HG02840 (cell line): Measurements from ENCODE around the gene C12orf43.
A peak's percentile ranks its signal among the peaks of the same experiment; 100 is the strongest.
"Not testable (repeated sequence)": the region's sequence is repeated elsewhere in the genome, so short reads cannot be mapped to it uniquely, and the experiment has no call there.

ENCODE experiments used
- ATAC-seq: cut with Tn5 transposase; IDR thresholded peaks from one replicate; pipeline ENCODE4 v1.9.1; 2021; ENCODE audit warnings: mild to moderate bottlenecking, moderate library complexity, moderate number of reproducible peaks; ENCODE audit not compliant: unreplicated experiment, low FRiP score

The C12orf43 gene, protein sequence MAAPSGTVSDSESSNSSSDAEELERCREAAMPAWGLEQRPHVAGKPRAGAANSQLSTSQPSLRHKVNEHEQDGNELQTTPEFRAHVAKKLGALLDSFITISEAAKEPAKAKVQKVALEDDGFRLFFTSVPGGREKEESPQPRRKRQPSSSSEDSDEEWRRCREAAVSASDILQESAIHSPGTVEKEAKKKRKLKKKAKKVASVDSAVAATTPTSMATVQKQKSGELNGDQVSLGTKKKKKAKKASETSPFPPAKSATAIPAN

DNA sequence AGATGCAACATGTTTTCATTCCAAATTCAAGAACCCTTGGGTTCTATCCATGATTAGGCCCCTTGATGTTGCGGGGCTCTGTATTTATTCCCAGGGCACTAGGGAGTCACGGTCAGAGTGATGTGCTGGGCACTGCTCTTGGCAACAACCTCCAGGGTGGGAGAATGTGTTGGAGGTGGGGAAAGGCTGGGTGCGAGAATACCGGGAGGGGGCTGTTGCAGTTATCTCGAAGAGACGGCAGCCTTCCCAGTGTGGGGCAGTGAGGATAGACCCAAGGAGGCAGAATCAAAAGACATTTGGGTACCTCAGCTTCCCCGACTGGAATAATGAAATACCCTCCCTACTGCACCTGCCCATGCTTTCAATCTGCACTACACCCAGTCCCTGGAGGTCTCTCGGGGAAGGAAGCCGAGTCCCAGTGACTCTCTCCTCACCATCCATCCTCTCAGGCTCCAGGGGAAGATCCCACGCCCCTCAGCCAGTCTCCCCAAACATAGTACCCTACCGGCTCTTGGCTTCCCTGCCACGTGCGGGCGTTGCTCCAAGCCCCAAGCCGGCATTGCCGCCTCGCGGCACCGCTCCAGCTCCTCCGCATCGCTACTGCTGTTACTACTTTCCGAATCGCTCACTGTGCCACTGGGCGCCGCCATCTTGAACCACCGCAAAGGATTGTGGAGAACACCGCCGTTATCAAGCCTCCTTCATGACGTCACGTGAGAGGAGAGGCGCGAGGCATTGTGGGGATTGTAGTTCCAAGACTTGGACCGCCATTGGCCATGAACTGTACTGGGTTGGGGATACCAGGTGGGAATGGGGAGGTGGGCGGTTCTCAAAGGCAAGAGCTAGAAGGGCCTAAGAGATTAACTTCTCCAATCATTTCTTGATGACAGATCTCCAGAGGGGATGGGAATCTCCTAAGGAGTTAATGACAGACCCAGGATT lies at the start of gene C12orf43:
Gene C12orf43 (minus strand): TSS at position 663 of the 942 bp plus-strand sequence. CDS start 13 bp downstream, at position 650.
- ATAC-seq: peak; percentile 88

DNA sequence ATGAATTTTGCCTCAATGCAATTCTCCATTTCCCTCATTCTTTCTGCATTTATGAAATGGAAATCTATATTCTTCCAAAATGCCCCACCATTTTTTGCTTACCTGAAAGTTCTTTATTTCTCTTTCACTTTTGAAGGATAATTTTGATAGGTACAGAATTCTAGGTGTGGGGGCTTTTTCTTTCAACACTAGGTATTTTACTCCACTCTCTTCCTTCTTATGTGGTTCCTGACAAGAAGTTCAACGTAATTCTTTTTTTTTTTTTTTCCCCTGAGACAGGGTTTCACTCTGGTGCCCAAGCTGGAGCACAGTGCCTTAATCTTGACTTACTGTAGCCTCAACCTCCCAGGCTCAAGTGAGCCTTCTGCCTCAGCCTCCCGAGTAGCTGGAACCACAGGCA lies 49.1 kb upstream of the C12orf43 start:
- no peak for ATAC-seq

DNA sequence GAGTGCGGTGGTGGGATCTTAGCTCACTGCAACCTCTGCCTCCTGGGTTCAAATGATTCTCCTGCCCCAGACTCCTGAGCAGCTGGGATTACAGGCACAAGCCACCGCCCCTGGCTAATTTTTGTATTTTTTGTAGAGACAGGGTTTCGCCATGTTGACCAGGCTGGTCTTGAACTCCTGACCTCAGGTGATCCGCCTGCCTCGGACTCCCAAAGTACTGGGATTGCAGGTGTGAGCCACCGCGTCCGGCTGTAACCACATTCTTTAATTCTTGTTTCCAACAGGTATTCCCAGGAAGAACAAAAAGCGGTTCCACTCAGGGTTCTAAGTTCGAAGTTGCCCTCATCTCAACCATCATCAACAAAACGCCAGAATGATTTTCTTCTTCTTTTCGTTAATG lies 48.3 kb upstream of the C12orf43 start:
- not testable (repeated sequence) for ATAC-seq

GRCh38 chr12:121064116-121064515 lies 47.8 kb upstream of the C12orf43 start:
- no peak for ATAC-seq

- no peak for ATAC-seq
These were observed 46.2 kb upstream of the C12orf43 start for GRCh38 chr12:121062391-121063045.

DNA sequence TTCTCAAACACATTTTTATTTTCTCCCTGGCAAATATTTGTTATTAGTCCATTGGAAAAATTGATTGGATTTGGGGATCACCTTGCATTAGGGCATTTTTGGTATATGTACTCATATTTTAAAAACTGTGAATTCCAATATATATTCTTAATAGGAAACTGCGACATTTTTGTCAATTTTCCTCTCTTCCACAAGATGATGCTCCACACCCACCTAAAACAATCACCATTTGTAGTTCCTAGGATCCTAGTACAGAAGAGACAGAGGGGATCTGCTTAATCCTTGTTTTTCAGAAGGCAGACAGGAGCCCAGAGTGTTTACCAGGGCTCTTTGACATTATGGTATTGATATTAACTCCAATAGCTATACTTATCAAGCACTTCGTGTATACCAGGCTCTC lies 45.5 kb upstream of the C12orf43 start:
- ATAC-seq: no peak

DNA sequence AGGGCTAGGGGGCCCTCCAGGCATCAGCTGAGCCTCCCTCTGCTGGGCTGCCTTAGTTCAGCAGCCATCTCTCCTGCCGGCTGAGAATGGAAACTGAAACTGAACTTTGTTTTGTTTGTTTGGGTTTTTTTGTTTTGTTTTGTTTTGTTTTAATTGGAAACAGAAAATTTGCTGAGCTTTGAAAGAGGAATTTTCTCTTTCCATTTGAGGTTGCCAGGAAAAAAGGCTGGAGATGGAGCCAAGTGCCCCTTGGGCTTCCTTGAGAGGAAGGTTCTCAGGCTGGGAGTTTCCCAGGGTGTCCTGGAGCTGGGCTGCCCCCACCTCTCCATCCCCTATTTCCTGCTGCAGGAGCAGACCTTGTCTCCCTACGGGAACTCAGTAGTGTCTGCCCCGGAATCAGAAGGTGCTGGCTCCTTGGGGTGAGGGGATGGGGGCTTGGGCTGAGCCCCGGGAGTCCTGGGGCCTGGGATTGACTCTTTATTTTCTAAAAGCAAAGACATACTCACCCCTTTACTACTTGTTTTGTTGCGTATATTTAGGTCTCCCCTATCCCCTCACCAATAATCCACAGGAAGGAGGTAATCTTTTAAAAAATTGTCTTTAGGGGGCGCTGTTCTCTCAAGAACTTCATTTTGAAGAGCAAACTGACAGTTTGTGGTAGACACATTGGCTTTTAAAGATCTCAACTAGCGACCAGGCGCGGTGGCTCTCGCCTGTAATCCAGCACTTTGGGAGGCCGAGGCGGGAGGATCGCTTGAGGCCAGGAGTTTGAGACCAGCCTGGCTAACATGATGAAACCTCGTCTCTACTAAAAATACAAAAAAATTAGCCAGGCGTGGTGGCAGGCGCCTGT lies 44.1 kb upstream of the C12orf43 start:
- ATAC-seq: peak; percentile 66

DNA sequence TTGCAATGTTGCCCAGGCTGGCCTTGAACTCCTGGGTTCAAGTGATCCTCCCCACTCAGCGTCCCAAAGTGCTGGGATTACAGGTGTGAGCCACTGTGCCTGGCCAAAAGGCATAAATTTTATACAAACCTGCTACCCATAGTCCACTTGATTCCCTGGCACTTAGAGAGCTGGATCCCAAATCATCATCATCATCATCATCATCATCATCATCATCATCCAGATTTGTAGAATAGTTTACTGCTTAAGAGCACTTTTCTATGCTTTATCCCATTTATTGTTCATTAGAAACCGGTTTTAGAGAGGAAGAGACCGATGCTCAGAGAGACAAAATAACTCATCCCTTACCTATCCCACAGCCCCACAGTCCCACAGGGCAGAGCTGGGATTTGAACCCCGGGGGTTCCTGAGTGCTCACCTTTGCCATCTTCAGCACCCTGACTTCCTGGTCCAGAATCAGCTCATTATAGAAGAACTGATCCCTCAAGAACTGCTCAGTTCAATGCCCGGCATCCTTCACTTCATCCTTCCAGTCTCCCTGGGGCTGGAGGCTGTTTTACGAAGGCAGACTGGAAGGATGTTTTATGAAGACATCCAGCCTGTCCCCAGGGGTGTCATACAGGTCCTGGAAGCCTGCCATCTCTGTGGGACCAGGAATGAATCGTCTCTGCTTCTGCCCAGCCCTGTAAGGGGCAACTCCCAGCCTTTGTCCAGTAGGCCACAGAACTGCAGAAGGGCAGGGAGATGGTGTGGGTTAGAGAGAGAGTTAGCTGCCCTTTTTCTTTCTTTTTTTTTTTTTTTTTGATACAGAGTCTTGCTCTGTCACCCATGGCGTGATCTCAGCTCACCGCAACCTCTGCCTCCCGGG lies 43.0 kb upstream of the C12orf43 start:
- no peak for ATAC-seq

DNA sequence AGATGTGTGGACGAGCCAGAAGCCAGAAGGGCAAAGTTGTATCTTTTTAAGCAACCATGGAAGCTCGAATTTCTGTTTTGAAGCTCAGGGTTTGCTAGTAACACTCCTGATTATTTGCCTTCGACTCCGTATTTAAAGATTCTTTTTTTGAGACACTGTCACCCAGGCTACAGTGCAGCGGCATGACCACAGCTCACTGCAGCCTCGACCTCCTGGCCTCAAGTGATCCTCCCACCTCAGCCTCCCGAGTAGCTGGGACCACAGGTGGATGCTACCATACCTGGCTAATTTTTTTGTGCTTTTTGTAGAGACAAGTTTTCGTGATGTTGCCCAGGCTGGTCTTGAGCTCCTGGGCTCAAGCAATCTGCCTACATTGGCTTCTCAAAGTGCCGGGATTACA lies 41.5 kb upstream of the C12orf43 start:
- ATAC-seq: no peak

DNA sequence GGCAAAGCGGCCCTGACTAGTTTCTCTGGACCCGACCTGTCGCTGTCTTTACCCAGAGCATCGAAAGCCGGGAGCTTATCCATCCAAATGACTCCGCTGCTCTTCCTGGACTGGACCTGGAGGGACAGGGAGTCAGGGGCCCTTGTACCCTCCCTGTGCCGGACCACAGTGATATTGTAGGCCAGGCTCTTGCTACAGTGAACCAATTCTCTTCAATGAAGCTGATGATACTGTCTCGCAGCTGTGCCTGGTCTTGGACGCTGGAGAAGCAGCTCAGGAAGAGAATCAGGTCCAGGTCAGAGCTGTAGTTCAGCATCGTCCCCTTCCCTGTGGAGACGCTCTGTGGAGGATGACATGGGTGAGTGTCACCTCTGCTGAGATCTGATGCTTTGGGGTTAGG lies 37.4 kb upstream of the C12orf43 start:
- ATAC-seq: no peak

GRCh38 chr12:121050725-121051124 lies 34.4 kb upstream of the C12orf43 start:
- ATAC-seq: no peak

GRCh38 chr12:121048442-121048841 lies 32.2 kb upstream of the C12orf43 start:
- ATAC-seq: no peak

DNA sequence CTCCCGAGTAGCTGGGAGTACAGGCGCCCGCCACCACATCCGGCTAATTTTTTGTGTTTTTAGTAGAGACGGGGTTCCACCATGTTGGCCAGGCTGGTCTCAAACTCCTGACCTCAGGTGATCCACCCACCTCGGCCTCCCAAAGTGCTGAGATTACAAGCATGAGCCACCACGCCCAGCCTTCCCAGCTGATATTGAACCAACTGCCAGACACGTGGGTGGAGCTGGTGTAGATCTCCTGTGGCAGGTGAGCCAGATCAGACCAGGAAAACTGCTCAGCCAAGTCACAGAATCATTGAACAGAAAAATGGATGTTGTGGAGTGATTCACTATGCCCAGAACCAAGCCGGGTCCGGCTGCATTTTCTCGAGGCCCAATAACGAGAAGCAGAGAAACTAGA lies 31.1 kb upstream of the C12orf43 start:
- ATAC-seq: not testable (repeated sequence)

- ATAC-seq: no peak
These were observed 26.8 kb upstream of the C12orf43 start for GRCh38 chr12:121043067-121043466.

GRCh38 chr12:121038861-121039668 lies 22.8 kb upstream of the C12orf43 start, which contains the start of gene OASL:
TSS of gene OASL (minus strand) at chr12:121039246. CDS start at chr12:121038971, 275 bp downstream.
- ATAC-seq: peak; percentile 73

- ATAC-seq: no peak
These were observed 20.6 kb upstream of the C12orf43 start for GRCh38 chr12:121036810-121037326.

GRCh38 chr12:121034616-121035305 lies 18.5 kb upstream of the C12orf43 start:
- no peak for ATAC-seq
